ENCODE results near the gene OPN1MW2.
"Not testable (repeated sequence)": the region's sequence is repeated elsewhere in the genome, so short reads cannot be mapped to it uniquely, and the experiment has no call there.

DNA sequence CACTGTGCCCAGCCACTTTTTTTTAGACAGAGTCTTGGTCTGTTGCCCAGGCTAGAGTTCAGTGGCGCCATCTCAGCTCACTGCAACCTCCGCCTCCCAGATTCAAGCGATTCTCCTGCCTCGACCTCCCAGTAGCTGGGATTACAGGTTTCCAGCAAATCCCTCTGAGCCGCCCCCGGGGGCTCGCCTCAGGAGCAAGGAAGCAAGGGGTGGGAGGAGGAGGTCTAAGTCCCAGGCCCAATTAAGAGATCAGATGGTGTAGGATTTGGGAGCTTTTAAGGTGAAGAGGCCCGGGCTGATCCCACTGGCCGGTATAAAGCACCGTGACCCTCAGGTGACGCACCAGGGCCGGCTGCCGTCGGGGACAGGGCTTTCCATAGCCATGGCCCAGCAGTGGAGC lies 37.3 kb upstream of the OPN1MW2 start, which contains the start of gene OPN1MW:
- not testable (repeated sequence) for TF ChIP-seq POLR2A (IDR thresholded peaks at IDR 0.05; ENCODE audit: low read length); GATA1 (IDR thresholded peaks at IDR 0.05; ENCODE audit: low read depth, low read length)

All from erythroblast (primary cell).